ENCODE data around the gene SMPD3. TPM values are rescaled to one million over a fixed set of nuclear protein-coding genes. Genes with fewer than 3 reads are reported as not detected.

The SMPD3 gene
- total RNA-seq, 1 experiment from 2014 or later = 0.70 TPM

- no peak overlapping the region for H4K91ac ChIP-seq (ENCODE audit: insufficient read length, low read depth, low read length)
- H3K23ac ChIP-seq (ENCODE audit: insufficient read length, low read depth, low read length) = no peak overlapping the region
- no peaks in the 10 kb centered on the region for H3K79me1 ChIP-seq (ENCODE audit: insufficient read depth, low read depth, low read length, poor library complexity, severe bottlenecking)
- Mint-ChIP-seq H3K27ac (no peak overlapping the region), H3K36me3 (ENCODE audit: insufficient read depth in 1 of 3, low read depth in 3 of 3) (no peaks in the 10 kb centered on the region; a peak in 1 of 7 replicates), H3K4me1 (peaks cover 30 to 38% of the 10 kb centered on the region in 2 experiments), H3K9me3 (no peaks in the 10 kb centered on the region; a peak in 1 of 5 replicates), H3K4me3 (no peak overlapping the region), H3K27me3 (ENCODE audit: low read depth) (peaks cover 8% of the 10 kb centered on the region; the same call in 1 of the 2 replicates)
- H3K27ac ChIP-seq (ENCODE audit: insufficient read length, low read depth, low read length) = no peak overlapping the region
- no peak overlapping the region for H2BK20ac ChIP-seq (ENCODE audit: low read depth, low read length, poor library complexity, severe bottlenecking)
- no peak overlapping the region for H3K4ac ChIP-seq (ENCODE audit: low read depth, low read length)
- H2BK5ac ChIP-seq (ENCODE audit: insufficient read length, low read length) = no peak overlapping the region
- no CpG with 5 or more reads among the region's 5 CpGs for WGBS (ENCODE audit: extremely low coverage, insufficient read length, low lambda C conversion rate)
- H3K14ac ChIP-seq (ENCODE audit: insufficient read depth, low read length) = no peak overlapping the region
- no peaks in the 10 kb centered on the region for H4K20me1 ChIP-seq (ENCODE audit: control insufficient read depth, insufficient read depth, insufficient read length)
- H4K8ac ChIP-seq (replicated peaks; ENCODE audit: insufficient read length, low read depth, low read length) = no peak overlapping the region
- no peak overlapping the region for H3K4me2 ChIP-seq (ENCODE audit: insufficient read depth, insufficient read length, low read length)
- no peaks in the 10 kb centered on the region for H3K27me3 ChIP-seq (ENCODE audit: insufficient read depth, low read length)
- H2BK120ac ChIP-seq (ENCODE audit: low read depth, low read length, poor library complexity, severe bottlenecking) = no peak overlapping the region
- no peaks in the 10 kb centered on the region for H3K23me2 ChIP-seq (ENCODE audit: insufficient read length, low read depth, low read length, poor library complexity, severe bottlenecking)
- no peak for DNase-seq
- H3K18ac ChIP-seq (ENCODE audit: insufficient read length, low read depth, low read length) = no peak overlapping the region
- H2BK12ac ChIP-seq (ENCODE audit: insufficient read length, low read depth, low read length) = no peak overlapping the region
- no peak overlapping the region for H3T11ph ChIP-seq (ENCODE audit: low read length)
- no peaks in the 10 kb centered on the region for H3K9me3 ChIP-seq (ENCODE audit: control insufficient read depth, low read depth, low read length)
- no peaks in the 10 kb centered on the region for H3K79me2 ChIP-seq (ENCODE audit: insufficient read depth, low read length)
- no peak overlapping the region for H4K5ac ChIP-seq (ENCODE audit: insufficient read length, low read depth, low read length)
- no peak overlapping the region for H2BK15ac ChIP-seq (ENCODE audit: low read depth, low read length)
- no peak overlapping the region for H3K56ac ChIP-seq (ENCODE audit: insufficient read length, low read depth, low read length)
- peaks cover 10% of the 10 kb centered on the region; the same call in 1 of the 2 replicates for H3K4me1 ChIP-seq (ENCODE audit: insufficient read depth, low read length)
- TF ChIP-seq, protein P1, sequence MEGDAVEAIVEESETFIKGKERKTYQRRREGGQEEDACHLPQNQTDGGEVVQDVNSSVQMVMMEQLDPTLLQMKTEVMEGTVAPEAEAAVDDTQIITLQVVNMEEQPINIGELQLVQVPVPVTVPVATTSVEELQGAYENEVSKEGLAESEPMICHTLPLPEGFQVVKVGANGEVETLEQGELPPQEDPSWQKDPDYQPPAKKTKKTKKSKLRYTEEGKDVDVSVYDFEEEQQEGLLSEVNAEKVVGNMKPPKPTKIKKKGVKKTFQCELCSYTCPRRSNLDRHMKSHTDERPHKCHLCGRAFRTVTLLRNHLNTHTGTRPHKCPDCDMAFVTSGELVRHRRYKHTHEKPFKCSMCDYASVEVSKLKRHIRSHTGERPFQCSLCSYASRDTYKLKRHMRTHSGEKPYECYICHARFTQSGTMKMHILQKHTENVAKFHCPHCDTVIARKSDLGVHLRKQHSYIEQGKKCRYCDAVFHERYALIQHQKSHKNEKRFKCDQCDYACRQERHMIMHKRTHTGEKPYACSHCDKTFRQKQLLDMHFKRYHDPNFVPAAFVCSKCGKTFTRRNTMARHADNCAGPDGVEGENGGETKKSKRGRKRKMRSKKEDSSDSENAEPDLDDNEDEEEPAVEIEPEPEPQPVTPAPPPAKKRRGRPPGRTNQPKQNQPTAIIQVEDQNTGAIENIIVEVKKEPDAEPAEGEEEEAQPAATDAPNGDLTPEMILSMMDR (conservative IDR thresholded peaks at IDR 0.05) = no peak
- no peak overlapping the region for H2AK5ac ChIP-seq (ENCODE audit: insufficient read length, low read length)
- H2AFZ ChIP-seq (ENCODE audit: low read length) = no peak overlapping the region
- no peak overlapping the region for H3K9ac ChIP-seq (ENCODE audit: extremely low read depth, insufficient read length, low read length)
These were observed 68.0 kb downstream of the SMPD3 start for GRCh38 chr16:68380348-68380670.
